ENCODE data around the gene KLF13. TPM values are rescaled to one million over a fixed set of nuclear protein-coding genes. Genes with fewer than 3 reads are reported as not detected.

The KLF13 gene
- total RNA-seq, 1 donor from 2014 or later, result 26.9 TPM

DNA sequence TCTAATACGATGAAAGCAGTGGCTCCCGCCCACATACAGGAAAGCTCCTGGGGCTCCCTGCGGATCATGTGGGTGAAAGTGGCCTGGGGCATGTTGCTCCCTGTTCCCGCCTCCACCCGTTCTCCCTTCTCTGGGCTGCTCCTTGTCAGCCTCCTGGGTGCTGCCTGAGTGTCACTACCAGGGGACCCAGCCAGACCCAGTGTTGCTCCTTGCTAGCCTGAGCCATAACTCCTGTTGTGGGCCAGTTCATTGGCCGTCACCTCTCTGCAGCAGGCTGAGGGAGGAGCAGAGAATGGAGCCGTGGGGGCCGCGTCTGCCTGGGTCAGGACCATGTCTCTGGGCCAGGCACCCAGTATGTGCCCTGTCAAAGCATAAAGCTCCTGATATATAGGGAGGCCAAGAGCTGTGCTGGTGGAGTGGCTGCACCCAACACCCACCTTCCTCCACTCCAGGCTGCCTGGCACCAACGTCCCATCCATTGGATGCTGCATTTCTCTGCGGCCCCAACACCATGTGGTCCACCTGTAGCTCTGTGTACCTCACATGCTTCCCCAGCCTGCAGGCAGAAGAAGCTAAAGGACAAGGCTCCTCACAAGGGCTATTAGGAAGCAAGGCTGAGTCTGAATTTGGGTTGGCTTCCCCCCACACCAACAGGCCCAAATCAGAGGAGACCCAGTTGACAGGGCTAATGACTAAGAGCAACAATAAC lies 40.5 kb downstream of the KLF13 start:
- H3K27ac Mint-ChIP-seq, result no peak overlapping the region

DNA sequence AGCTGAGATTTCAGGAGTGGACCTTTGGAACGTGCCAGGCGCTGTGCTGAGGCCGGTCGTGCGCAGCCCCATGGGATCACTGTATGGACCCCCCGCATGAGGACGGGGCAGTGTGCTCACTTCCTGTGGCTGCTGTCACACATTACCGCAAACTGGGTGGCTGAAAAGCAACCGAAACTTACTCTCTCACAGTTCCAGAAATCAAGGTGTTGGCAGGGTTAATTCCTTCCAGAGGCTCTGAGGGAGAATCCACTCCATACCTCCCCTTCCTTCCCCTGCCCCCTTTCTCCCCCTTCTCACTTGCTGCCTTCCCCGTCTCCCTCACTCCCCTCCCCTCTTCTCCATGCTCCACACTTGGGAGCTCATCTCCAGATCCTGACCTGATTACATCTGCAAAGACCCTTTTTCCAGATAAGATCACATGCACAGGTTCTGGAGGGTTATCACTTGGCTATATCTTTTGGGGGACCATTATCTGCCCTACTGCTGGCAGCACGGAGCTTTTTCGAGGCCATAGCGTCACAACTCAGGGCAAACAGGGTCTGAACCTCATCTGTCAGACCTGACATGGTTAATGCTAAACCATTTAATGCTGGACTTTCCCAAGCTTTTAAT lies 41.2 kb downstream of the KLF13 start:
- peaks cover 8% of the 10 kb centered on the region for H3K36me3 Mint-ChIP-seq (ENCODE audit: insufficient read depth)
- no peak for DNase-seq (ENCODE audit: low spot score, unreplicated experiment)
- TF ChIP-seq, protein P1, sequence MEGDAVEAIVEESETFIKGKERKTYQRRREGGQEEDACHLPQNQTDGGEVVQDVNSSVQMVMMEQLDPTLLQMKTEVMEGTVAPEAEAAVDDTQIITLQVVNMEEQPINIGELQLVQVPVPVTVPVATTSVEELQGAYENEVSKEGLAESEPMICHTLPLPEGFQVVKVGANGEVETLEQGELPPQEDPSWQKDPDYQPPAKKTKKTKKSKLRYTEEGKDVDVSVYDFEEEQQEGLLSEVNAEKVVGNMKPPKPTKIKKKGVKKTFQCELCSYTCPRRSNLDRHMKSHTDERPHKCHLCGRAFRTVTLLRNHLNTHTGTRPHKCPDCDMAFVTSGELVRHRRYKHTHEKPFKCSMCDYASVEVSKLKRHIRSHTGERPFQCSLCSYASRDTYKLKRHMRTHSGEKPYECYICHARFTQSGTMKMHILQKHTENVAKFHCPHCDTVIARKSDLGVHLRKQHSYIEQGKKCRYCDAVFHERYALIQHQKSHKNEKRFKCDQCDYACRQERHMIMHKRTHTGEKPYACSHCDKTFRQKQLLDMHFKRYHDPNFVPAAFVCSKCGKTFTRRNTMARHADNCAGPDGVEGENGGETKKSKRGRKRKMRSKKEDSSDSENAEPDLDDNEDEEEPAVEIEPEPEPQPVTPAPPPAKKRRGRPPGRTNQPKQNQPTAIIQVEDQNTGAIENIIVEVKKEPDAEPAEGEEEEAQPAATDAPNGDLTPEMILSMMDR (IDR thresholded peaks at IDR 0.05; ENCODE audit: unreplicated experiment), result no peak
- H3K27ac Mint-ChIP-seq, result peak overlapping the region; percentile 56
- H3K4me3 Mint-ChIP-seq (ENCODE audit: low read depth), result no peak overlapping the region
- H3K27me3 Mint-ChIP-seq, result no peaks in the 10 kb centered on the region
- H3K9me3 Mint-ChIP-seq (ENCODE audit: low read depth), result peaks cover 3% of the 10 kb centered on the region
- H3K4me1 Mint-ChIP-seq (ENCODE audit: low read depth), result peaks cover 39% of the 10 kb centered on the region

More for the DNA sequence above, 40.5 kb downstream of the KLF13 start:
- Mint-ChIP-seq H3K4me1 (ENCODE audit: low read depth) (peaks cover 40% of the 10 kb centered on the region), H3K9me3 (ENCODE audit: low read depth) (peaks cover 3% of the 10 kb centered on the region), H3K27me3 (no peaks in the 10 kb centered on the region), H3K36me3 (ENCODE audit: insufficient read depth) (peaks cover 5% of the 10 kb centered on the region), H3K4me3 (ENCODE audit: low read depth) (no peak overlapping the region)
- TF ChIP-seq, protein P1 (IDR thresholded peaks at IDR 0.05; ENCODE audit: unreplicated experiment), result no peak
- DNase-seq (ENCODE audit: low spot score, unreplicated experiment), result no peak

DNA sequence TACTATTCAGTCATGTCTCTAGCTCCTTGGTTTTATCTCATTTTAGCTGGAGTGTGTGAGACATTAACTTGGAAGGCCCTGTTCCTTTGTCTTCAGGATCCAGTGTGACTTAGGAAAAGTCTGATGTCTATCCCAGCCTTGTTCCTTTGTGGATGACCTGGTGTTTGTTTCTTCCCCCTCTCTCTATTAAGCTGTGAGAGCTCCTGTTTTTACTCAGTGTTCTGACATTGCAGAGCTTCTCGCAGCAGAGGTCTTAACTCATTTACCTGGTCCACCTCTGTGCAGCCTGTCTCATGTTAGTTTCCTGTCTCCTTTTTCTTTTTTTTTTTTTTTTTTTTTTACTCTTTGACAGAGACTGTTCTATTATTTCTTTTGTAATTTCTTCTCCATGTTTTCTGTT lies 43.1 kb downstream of the KLF13 start:
- Mint-ChIP-seq H3K27me3 (no peaks in the 10 kb centered on the region), H3K27ac (no peak overlapping the region), H3K4me1 (ENCODE audit: low read depth) (peaks cover 26% of the 10 kb centered on the region), H3K36me3 (ENCODE audit: insufficient read depth) (peaks cover 10% of the 10 kb centered on the region), H3K9me3 (ENCODE audit: low read depth) (peaks cover 3% of the 10 kb centered on the region), H3K4me3 (ENCODE audit: low read depth) (no peak overlapping the region)
- DNase-seq (ENCODE audit: low spot score, unreplicated experiment), result no peak
- TF ChIP-seq, protein P1 (IDR thresholded peaks at IDR 0.05; ENCODE audit: unreplicated experiment), result no peak

DNA sequence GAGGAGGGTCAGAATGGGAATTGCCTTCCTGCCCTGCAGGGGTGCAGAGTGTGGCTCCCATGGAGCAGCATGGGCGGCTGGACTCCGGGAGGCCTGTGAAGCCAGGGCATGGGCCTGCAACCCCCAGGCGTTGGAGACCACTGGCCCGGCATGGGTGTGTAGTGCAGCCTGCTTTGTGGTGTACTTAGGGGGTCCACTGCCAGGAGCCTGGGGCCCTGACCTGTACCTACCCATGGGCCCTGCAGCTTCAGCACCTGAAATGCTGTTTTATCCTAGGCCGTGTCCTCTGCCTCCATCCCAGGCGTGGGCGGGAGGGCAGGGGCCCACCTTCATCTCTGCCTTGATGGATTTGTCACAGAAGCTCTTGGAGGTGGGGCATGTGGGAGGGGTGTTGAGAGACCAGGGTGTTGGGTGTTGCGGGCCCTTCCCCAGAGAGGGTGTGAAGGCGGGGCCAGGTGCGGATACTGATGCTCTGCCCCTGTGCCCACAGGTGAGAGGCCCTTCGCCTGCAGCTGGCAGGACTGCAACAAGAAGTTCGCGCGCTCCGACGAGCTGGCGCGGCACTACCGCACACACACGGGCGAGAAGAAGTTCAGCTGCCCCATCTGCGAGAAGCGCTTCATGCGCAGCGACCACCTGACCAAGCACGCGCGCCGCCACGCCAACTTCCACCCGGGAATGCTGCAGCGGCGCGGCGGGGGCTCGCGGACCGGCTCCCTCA lies 45.0 kb downstream of the KLF13 start:
- DNase-seq (ENCODE audit: low spot score, unreplicated experiment), result no peak
- Mint-ChIP-seq H3K27me3 (no peaks in the 10 kb centered on the region), H3K36me3 (ENCODE audit: insufficient read depth) (peaks cover 10% of the 10 kb centered on the region), H3K27ac (no peak overlapping the region), H3K4me1 (ENCODE audit: low read depth) (peaks cover 21% of the 10 kb centered on the region), H3K4me3 (ENCODE audit: low read depth) (no peak overlapping the region), H3K9me3 (ENCODE audit: low read depth) (peaks cover 3% of the 10 kb centered on the region)
- TF ChIP-seq, protein P1 (IDR thresholded peaks at IDR 0.05; ENCODE audit: unreplicated experiment), result no peak

DNA sequence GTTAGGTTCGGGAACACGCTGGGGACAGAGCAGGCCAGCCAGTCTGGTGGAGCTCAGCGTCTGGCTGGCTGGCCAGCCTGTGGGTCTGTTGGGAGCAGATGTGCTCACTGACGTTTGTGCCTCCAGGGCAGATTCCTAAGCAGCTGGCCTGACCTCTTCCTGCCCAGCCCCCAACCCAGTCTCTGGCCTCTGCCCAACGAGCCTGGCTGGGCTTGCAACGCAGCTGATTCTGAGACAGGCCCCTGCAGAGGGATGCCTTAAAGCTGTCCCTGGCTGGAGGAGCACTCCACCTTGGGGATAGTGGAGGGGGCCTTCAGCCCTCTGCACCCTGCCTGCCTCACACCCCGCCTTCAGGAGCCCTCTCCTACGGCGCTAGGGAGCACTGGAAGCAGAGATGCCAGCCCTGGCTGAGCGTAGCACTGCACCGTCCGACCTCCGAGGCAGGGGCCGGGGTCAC lies 46.0 kb downstream of the KLF13 start:
- TF ChIP-seq, protein P1 (IDR thresholded peaks at IDR 0.05; ENCODE audit: unreplicated experiment), result no peak
- Mint-ChIP-seq H3K4me1 (ENCODE audit: low read depth) (peaks cover 19% of the 10 kb centered on the region), H3K27me3 (no peaks in the 10 kb centered on the region), H3K36me3 (ENCODE audit: insufficient read depth) (peaks cover 10% of the 10 kb centered on the region), H3K27ac (no peak overlapping the region), H3K9me3 (ENCODE audit: low read depth) (peaks cover 3% of the 10 kb centered on the region), H3K4me3 (ENCODE audit: low read depth) (no peak overlapping the region)
- DNase-seq (ENCODE audit: low spot score, unreplicated experiment), result no peak

Measured in progenitor cell of endocrine pancreas (in vitro differentiated cells).